Motor neuron (in vitro differentiated cells): ENCODE data around the gene PDLIM1. TPM values are rescaled to one million over a fixed set of nuclear protein-coding genes. Genes with fewer than 3 reads are reported as not detected.

Experiments
- ATAC-seq, 8 experiments: fragments of 200-7000 bp; cut with Tn5 transposase; replicated peaks in 6 of 8; 2 replicates each; pipeline ENCODE4 v1.8.0; 2021; ENCODE audit warnings: mild to moderate bottlenecking in 8 of 8, moderate library complexity in 8 of 8
- H3K27ac ChIP-seq, 2 donors: fragments of 250-450 bp; sonication (Bioruptor Pico); 2 replicates each; pipeline ENCODE4 v1.9.0; 2021; ENCODE audit warnings: antibody characterized with exemption in 2 of 2, mild to moderate bottlenecking in 2 of 2, moderate library complexity in 1 of 2
- H3K4me1 ChIP-seq, 2 donors: fragments of 250-450 bp; sonication (Bioruptor Pico); replicated peaks in 1 of 2; 2 replicates each; pipeline ENCODE4 v1.6.1; 2021; ENCODE audit warnings: antibody characterized with exemption in 2 of 2, mild to moderate bottlenecking in 2 of 2, moderate library complexity in 1 of 2
- H3K4me3 ChIP-seq, 5 donors: fragments of 250-450 bp; sonication (Bioruptor Pico); 2 replicates each; pipeline ENCODE4 v1.9.0; 2021; ENCODE audit warnings: antibody characterized with exemption in 5 of 5, mild to moderate bottlenecking in 5 of 5, moderate library complexity in 4 of 5
- WGBS, 10 experiments: fragments of 450-650 bp; shearing (Covaris generic); methylation state at CpG; one replicate each; pipeline ENCODE4 v1.0.0; 2022; 5-methylcytosine and 5-hydroxymethylcytosine counted together
- in situ Hi-C, 9 experiments: fragments of 400-800 bp; cut with MboI; loops; one replicate each; pipeline ENCODE4 v1.15.0; 2021; ENCODE audit warnings: low sequenced_read_pairs in 9 of 9, low pct_unique_long_range_greater_than_20kb in 2 of 9; ENCODE audit not compliant: unreplicated experiment in 9 of 9
- total RNA-seq, 8 experiments: library from RNA; unstranded; fragments of 300-600 nt; gene quantifications; 2 replicates each; pipeline versions ENCODE4 v1.2.3 to v1.2.4, GENCODE V29; 2022

The PDLIM1 gene
- total RNA-seq, 8 experiments from 2014 or later, result 2.7 to 106 (median 27.6) TPM

DNA sequence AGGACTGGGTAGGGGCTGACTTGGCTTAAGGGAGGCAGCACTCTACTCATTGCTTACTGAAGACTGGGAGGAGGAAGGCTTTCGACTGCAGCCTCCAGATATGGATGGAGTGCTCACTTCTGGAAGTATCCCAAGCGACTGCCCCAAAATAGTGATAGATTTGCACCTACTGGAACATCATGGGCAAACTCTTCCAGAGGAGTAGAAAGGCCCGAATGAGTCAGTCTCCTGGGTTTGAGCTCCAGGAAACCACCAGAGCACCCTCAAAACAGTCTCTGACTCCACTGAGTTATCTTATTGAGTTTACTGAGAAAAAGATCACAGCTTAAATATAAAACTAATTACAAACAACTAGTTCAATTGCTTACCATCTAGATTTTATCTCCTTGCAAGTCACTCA lies 37.2 kb upstream of the PDLIM1 start:
- H3K4me3 ChIP-seq, result no peak overlapping the region
- H3K4me1 ChIP-seq, result no peaks in the 10 kb centered on the region
- no peak overlapping the region for H3K27ac ChIP-seq
- ATAC-seq, result no peak
- WGBS, 10 experiments, result 53 to 100% (median 66%) methylated on average over 1 to 2 of the region's 3 CpGs; no CpG with 5 or more reads in 3 of the 10 experiments
- in situ Hi-C loops, result no loop called here

DNA sequence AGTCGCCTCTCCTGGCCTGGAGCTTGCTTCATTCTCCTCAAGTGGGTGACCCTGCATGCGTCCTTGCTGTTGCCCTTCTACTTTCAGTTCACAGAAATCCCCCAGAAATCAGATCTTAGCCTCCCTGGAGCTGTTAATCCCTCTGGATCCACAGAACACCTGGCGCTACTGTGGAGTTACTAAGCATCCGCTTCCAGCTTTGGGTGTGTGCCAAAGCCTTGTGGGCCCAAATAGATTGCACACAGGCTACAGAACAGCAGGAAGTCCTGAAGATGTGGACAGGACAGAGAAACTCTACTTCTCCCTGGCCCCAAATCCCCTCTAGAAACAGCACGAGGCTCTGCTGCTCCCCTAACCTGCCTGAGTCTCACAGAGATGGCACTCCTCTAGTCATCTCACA lies 36.6 kb upstream of the PDLIM1 start:
- ATAC-seq, result peak in 2 of 8 experiments; percentile 18 to 33
- Histone ChIP-seq H3K27ac (no peak overlapping the region), H3K4me1 (no peaks in the 10 kb centered on the region), H3K4me3 (no peak overlapping the region)
- WGBS, 10 experiments, result 0 to 100% (median 89%) methylated on average over 1 to 4 of the region's 5 CpGs; no CpG with 5 or more reads in 3 of the 10 experiments
- in situ Hi-C loops, result no loop called here

DNA sequence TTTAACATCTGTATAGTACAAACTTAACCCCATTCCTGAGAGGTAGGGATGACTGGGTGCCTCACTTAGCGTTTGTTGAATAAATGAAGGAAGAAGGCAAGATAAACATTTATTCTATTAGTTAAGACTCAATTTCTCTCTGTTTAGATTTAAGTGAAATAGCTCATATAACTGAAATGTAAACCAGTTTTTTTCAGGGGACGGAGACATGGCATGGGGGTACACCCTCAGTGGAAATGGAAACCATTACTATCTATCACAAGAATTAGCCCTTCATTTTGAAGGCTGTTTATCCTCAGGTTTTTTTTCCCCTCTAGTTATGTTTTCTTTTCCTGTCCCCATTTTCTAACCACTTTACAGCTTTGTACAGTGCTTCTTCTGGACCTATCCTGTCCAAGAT lies 35.6 kb upstream of the PDLIM1 start:
- 25 to 100% (median 100%) methylated on average over 1 to 2 of the region's 2 CpGs for WGBS, 10 experiments
- Histone ChIP-seq H3K27ac (no peak overlapping the region), H3K4me3 (no peak overlapping the region), H3K4me1 (no peaks in the 10 kb centered on the region)
- in situ Hi-C loops, result no loop called here
- no peak for ATAC-seq

DNA sequence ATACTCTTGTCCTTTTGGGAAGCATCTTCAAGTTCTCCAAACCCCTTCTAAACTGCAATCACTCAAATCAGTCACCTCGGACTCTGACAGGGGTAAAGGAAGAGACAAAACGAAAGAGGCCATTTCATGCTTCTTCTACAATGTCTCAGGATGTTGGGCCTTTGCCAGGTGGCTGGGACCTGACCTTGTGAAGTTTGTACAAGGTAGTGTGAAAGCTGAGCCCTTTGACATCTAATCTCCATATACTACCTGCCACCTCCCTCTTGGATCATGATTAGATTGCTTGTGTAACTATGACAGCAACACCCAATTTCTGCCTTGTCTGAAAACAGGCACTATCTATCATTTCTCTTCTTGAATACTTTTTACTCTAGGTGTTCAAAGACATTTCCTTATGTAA lies 35.1 kb upstream of the PDLIM1 start:
- 71 to 94% (median 80%) methylated on average over 1 to 2 of the region's 2 CpGs; no CpG with 5 or more reads in 5 of the 10 experiments for WGBS, 10 experiments
- in situ Hi-C loops, result no loop called here
- ATAC-seq, result no peak
- Histone ChIP-seq H3K4me3 (no peak overlapping the region), H3K4me1 (no peaks in the 10 kb centered on the region), H3K27ac (no peak overlapping the region)

- H3K4me3 ChIP-seq, result no peak overlapping the region
- no peak overlapping the region for H3K27ac ChIP-seq
- no peaks in the 10 kb centered on the region for H3K4me1 ChIP-seq
- ATAC-seq, result no peak
- in situ Hi-C loops, result no loop called here
- 29 to 100% (median 80%) methylated on average over 1 to 8 of the region's 11 CpGs for WGBS, 10 experiments
Measured at GRCh38 chr10:95324436-95325268, 33.8 kb upstream of the PDLIM1 start.

DNA sequence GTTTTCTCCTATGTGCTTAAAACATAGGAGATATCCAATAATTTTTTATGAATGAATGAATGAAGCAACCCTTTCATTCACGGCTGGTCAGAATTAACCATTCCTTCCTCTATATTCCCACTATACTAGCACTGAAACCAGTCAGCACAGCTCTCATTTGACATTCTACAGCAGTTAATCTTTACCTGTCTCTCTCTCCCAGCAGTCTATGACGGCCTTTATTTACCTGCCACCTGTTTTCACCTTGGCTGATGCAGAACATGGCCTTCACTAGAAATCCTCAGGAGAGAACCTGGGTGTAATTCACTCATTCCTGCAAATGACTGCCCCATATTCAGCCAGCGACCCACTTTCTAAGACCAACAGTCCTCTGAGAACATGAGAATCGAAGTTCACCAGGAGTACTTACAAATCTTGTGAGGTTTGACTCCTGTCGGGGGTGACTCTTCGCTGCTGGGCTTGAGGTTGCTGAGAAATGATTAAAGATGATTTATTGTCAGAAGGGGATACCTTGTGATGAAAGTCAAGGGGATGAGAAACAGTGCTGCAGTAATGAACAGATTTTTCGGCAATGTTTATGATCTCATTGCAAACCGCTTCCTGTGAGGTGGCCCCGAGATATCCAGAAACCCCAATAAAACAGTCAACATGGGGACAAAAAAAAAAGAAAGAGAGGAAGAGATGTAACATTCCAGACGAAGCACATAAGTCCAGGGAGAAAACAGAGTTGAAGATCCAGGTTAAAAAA lies 30.9 kb upstream of the PDLIM1 start:
- no peak for ATAC-seq
- Histone ChIP-seq H3K4me1 (no peaks in the 10 kb centered on the region), H3K27ac (no peak overlapping the region), H3K4me3 (no peak overlapping the region)
- in situ Hi-C loops, result no loop called here
- WGBS, 10 experiments, result 44 to 96% (median 89%) methylated on average over 4 to 10 of the region's 10 CpGs

- in situ Hi-C loops, result no loop called here
- peak in 1 of 8 experiments; percentile 68 for ATAC-seq
- no peak overlapping the region for H3K27ac ChIP-seq
- H3K4me3 ChIP-seq, result no peak overlapping the region
- no peaks in the 10 kb centered on the region for H3K4me1 ChIP-seq
Measured at GRCh38 chr10:95319239-95319638, 28.4 kb upstream of the PDLIM1 start.

DNA sequence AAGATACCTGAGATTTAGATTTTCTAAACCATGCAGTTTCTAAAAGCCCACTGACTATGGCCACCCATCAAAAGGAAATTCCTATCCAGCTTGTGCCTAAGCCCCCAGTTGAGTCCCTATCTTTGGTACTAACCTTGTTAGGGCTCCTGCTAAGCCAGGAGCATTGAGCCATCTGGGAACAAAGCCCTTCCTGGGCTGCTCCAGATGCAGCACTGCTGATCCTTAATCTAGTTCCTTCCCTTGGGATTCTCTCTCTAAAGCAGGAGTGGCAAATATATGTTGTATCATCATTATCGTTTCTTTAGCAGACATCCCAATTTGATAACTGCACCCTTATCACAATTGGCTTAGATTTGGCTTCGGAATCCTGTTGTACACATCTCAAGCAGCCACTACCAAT lies 24.7 kb upstream of the PDLIM1 start:
- Histone ChIP-seq H3K4me1 (no peaks in the 10 kb centered on the region), H3K27ac (no peak overlapping the region), H3K4me3 (no peak overlapping the region)
- ATAC-seq, result no peak
- WGBS, 10 experiments, result 60 to 100% (median 100%) methylated on average over 1 to 2 of the region's 2 CpGs; no CpG with 5 or more reads in 3 of the 10 experiments
- in situ Hi-C loops, result no loop called here

GRCh38 chr10:95314192-95314918 lies 23.6 kb upstream of the PDLIM1 start:
- Histone ChIP-seq H3K27ac (no peak overlapping the region), H3K4me3 (no peak overlapping the region), H3K4me1 (no peaks in the 10 kb centered on the region)
- ATAC-seq, result no peak
- in situ Hi-C loops, result no loop called here
- WGBS, 10 experiments, result 0 to 94% (median 79%) methylated on average over 1 to 4 of the region's 4 CpGs; no CpG with 5 or more reads in 3 of the 10 experiments

DNA sequence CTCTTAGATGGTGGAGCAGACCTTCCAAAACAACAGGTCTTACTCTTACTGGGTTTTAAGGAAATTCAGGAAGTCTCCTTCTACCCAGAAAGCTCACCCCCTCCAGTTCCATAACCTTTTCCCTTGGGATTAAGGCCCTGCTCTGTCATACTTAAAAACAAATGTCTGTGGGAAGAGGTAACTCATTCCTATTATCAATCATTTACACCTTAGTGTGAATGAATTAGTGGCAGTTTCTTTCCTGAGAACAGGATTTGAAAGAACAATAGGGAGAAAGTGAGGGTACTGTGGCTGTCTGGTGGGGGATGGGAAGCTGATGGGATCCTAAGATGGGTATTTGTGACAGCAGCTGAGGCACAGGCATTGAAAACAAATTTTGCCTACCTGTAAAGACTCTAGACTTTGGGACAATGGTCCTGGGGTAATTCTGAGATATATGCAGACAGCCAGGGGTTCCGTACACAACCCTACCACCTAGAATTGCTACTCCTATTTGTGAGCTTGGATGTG lies 22.2 kb upstream of the PDLIM1 start:
- in situ Hi-C loops, result no loop called here
- Histone ChIP-seq H3K4me3 (no peak overlapping the region), H3K27ac (no peak overlapping the region), H3K4me1 (no peaks in the 10 kb centered on the region)
- no peak for ATAC-seq
- 80 to 100% (median 94%) methylated on average over 1 of the region's 1 CpG; no CpG with 5 or more reads in 4 of the 10 experiments for WGBS, 10 experiments

GRCh38 chr10:95312257-95312656 lies 21.5 kb upstream of the PDLIM1 start:
- no peak for ATAC-seq
- no peak overlapping the region for H3K27ac ChIP-seq
- in situ Hi-C loops, result no loop called here
- H3K4me1 ChIP-seq, result no peaks in the 10 kb centered on the region
- 73 to 100% (median 93%) methylated on average over 2 to 6 of the region's 6 CpGs for WGBS, 10 experiments
- H3K4me3 ChIP-seq, result no peak overlapping the region

DNA sequence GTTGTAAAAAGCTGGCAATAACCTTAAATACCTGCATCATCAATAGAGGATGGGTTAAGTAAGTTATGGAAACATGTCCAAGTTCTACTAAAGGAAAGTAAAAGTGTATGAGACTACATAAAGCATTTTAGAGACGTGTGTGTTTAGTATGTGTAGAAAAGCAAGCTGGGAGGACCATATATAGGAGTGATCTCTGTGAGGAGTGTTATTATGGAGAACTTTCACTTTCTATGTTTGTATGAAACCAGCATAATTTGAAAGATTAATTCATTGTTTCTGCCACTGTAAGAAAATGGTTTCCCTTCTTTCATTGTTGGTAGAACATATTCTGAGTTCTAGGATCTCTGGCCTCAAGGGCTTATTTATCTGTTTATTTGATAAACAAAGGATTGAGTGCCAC lies 19.2 kb upstream of the PDLIM1 start:
- in situ Hi-C loops, result no loop called here
- ATAC-seq, result no peak
- Histone ChIP-seq H3K4me3 (no peak overlapping the region), H3K27ac (no peak overlapping the region), H3K4me1 (no peaks in the 10 kb centered on the region)
- 17 to 83% (median 43%) methylated on average over 1 of the region's 1 CpG; no CpG with 5 or more reads in 7 of the 10 experiments for WGBS, 10 experiments
